H1 (cell line): ENCODE data around the gene SUGP1.

Experiments
- CBX5 ChIP-seq: fragments of 300-800, 300-1000 bp; sonication (generic); IDR thresholded peaks from 2 replicates; pipeline ENCODE4 v1.7.1; 2016; ENCODE audit warnings: antibody characterized with exemption, low read length, low read depth
- CTCF ChIP-seq, 3 experiments: IDR thresholded peaks; 1 replicate in 2 of 3; 2 replicates in 1 of 3; pipeline versions ENCODE4 v1.5.1 to v1.6.1; 2011; ENCODE audit warnings: low read length in 3 of 3, mild to moderate bottlenecking in 3 of 3, inconsistent platforms in 2 of 3, low read depth in 1 of 3, moderate library complexity in 1 of 3; ENCODE audit not compliant: insufficient read depth in 1 of 3; ENCODE audit errors: control extremely low read depth in 1 of 3
- E2F6 ChIP-seq: IDR thresholded peaks from 2 replicates; pipeline ENCODE4 v1.6.1; 2012; ENCODE audit warnings: inconsistent platforms
- JUN ChIP-seq: IDR thresholded peaks from 2 replicates; pipeline ENCODE4 v1.6.1; 2011; ENCODE audit warnings: low read depth, mild to moderate bottlenecking, improper control_type of control experiment, low read length
- MAX ChIP-seq: IDR thresholded peaks from 2 replicates; pipeline ENCODE4 v1.6.1; 2012; ENCODE audit warnings: inconsistent platforms
- POLR2A ChIP-seq, 2 experiments: IDR thresholded peaks; 1 replicate in 1 of 2; 2 replicates in 1 of 2; pipeline ENCODE4 v1.6.1; 2011; ENCODE audit warnings: low read depth in 2 of 2, low read length in 2 of 2, mild to moderate bottlenecking in 2 of 2; ENCODE audit errors: control extremely low read depth in 1 of 2
- POLR2AphosphoS5 ChIP-seq: IDR thresholded peaks from 2 replicates; pipeline ENCODE4 v1.6.1; 2011; ENCODE audit warnings: low read depth, low read length
- SIN3A ChIP-seq, 2 experiments: IDR thresholded peaks in 1 of 2; conservative IDR thresholded peaks in 1 of 2; 2 replicates each; pipeline ENCODE4 v1.6.1; 2011 to 2012; ENCODE audit warnings: low read length in 2 of 2, improper control_type of control experiment in 1 of 2, low read depth in 1 of 2, mild to moderate bottlenecking in 1 of 2
- TAF1 ChIP-seq: IDR thresholded peaks from 2 replicates; pipeline ENCODE4 v1.6.1; 2011; ENCODE audit warnings: mild to moderate bottlenecking, low read depth, low read length
- TAF7 ChIP-seq: optimal IDR thresholded peaks from 2 replicates; pipeline ENCODE3; 2011; ENCODE audit warnings: low read depth, mild to moderate bottlenecking, inconsistent platforms, low read length, moderate library complexity, borderline replicate concordance
- TCF12 ChIP-seq: IDR thresholded peaks from 2 replicates; pipeline ENCODE4 v1.6.1; 2011; ENCODE audit warnings: low read depth, mild to moderate bottlenecking, low read length
- TEAD4 ChIP-seq: IDR thresholded peaks from 2 replicates; pipeline ENCODE4 v1.6.1; 2012; ENCODE audit warnings: low read depth, low read length, inconsistent platforms, mixed read lengths
- USF2 ChIP-seq: IDR thresholded peaks from 2 replicates; pipeline ENCODE4 v1.6.1; 2011; ENCODE audit warnings: low read length, improper control_type of control experiment
- YY1 ChIP-seq: IDR thresholded peaks from 2 replicates; pipeline ENCODE4 v1.6.1; 2011; ENCODE audit warnings: low read depth, mild to moderate bottlenecking, low read length

GRCh38 chr19:19338082-19338481 lies 17.8 kb upstream of the SUGP1 start:
- TF ChIP-seq CBX5 (no peak), TCF12 (no peak), YY1 (no peak), POLR2A (IDR thresholded peaks at IDR 0.05; ENCODE audit: control extremely low read depth in 1 of 2, low read depth in 2 of 2, low read length in 2 of 2) (no peak), TEAD4 (no peak), POLR2AphosphoS5 (no peak), CTCF (IDR thresholded peaks at IDR 0.05; ENCODE audit: control extremely low read depth in 1 of 3, insufficient read depth in 1 of 3, low read depth in 1 of 3, low read length in 3 of 3) (no peak), USF2 (no peak), MAX (no peak), TAF1 (no peak), TAF7 (no peak), SIN3A (conservative IDR thresholded peaks at IDR 0.05 in 1 of 2, IDR thresholded peaks at IDR 0.05 in 1 of 2; ENCODE audit: low read depth in 1 of 2, low read length in 2 of 2) (no peak), E2F6 (no peak), JUN (no peak)
